T-helper 1 cell (primary cell): ENCODE data around the gene GSTCD.

Experiments used
- DNase-seq, 5 donors: peaks; one replicate each; pipeline ENCODE4 v3.0.0-alpha.2; 2012 to 2020

GSTCD gene

DNA sequence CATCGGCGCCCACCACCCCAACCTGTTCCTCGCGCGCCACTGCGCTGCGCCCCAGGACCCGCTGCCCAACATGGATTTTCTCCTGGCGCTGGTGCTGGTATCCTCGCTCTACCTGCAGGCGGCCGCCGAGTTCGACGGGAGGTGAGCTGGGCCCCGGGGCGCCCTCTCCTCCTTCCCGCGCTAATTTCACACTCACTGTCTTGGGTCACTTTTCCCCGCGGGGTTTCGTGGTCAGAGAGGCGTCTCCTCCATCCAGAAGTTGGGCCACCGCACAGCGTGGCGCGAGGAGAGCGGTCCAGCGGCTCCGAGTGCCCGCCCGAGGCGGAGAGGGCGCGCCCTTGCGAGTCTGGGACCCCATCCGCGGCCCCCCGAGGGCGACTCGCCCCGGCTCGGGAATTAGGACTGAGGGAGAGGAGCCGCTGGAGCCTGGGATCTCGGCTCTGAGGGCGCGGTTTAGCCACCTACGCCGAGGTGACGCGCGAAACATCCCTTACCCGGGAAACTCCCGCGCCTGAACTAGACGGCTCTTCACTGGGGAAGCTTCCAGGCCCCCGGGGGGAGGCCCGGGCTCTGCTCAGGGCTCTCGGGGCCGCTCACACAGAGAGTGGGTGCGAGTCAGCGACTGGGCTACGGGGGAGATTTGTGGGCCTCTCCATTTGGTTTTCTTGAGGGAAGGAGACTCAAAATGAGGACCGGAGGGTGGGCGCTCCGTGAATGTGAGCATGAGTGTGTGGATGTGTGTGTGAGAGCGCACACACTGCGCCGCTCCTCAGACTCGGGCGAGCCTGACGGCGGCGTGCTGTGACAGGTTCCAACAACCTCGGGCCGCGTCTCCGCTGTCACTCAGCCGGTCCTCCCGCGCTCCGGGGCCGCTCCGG is 187.2 kb downstream of the GSTCD start:
- DNase-seq, result no peak

DNA sequence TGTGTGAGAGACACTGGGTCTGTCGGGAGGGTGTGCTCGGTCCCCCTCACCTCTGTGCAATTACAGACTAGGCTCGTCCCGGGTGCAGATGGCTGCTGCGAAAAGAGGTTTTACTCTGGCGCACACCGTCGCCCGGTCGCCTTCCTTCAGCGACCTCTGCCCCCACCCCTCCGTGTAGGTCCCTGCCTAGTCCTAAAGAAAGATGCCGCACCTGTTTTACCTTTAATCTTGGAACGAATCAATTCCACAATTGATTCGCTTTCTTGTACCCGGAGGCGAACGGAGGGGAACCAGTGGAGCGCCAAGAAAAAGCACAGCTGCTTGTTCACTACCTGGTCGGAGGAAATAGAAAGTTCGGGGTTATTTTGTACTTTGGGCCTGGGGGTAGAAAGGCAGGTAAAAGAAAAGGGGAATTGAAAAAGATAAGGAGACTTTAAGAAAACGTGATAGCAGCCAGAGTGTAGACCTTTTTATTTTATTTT is 187.9 kb downstream of the GSTCD start:
- no peak for DNase-seq
